Immature natural killer cell (primary cell): ENCODE measurements around the gene PPL. TPM values are rescaled to one million over a fixed set of nuclear protein-coding genes. Genes with fewer than 3 reads are reported as not detected.
"Not testable (repeated sequence)": the region's sequence is repeated elsewhere in the genome, so short reads cannot be mapped to it uniquely, and the experiment has no call there.

Source experiments
- DNase-seq, 3 donors: peaks; one replicate each; pipeline ENCODE4 v3.0.0; 2022; ENCODE audit warnings: mixed read lengths in 1 of 3
- H3K27ac Mint-ChIP-seq, 6 donors: one replicate each; pipeline ENCODE4 v1.8.0; 2020; ENCODE audit warnings: mixed read lengths in 6 of 6, mild to moderate bottlenecking in 5 of 6, inconsistent platforms in 4 of 6, moderate library complexity in 3 of 6
- H3K27me3 Mint-ChIP-seq, 3 donors: one replicate each; pipeline ENCODE4 v1.8.0; 2020 to 2021; ENCODE audit warnings: low read depth in 3 of 3, mild to moderate bottlenecking in 3 of 3, mixed read lengths in 3 of 3, moderate library complexity in 3 of 3, inconsistent platforms in 1 of 3
- H3K36me3 Mint-ChIP-seq, 3 donors: one replicate each; pipeline ENCODE4 v1.8.0; 2020; ENCODE audit warnings: mixed read lengths in 3 of 3, inconsistent platforms in 2 of 3, mild to moderate bottlenecking in 2 of 3
- H3K4me1 Mint-ChIP-seq, 2 donors: one replicate each; pipeline ENCODE4 v1.8.0; 2020; ENCODE audit warnings: inconsistent platforms in 2 of 2, mild to moderate bottlenecking in 2 of 2, mixed read lengths in 2 of 2, moderate library complexity in 1 of 2
- H3K4me3 Mint-ChIP-seq, 5 donors: one replicate each; pipeline ENCODE4 v1.8.0; 2020; ENCODE audit warnings: mild to moderate bottlenecking in 5 of 5, mixed read lengths in 5 of 5, inconsistent platforms in 3 of 5, moderate library complexity in 3 of 5
- H3K9me3 Mint-ChIP-seq, 6 donors: one replicate each; pipeline ENCODE4 v1.8.0; 2020; ENCODE audit warnings: mild to moderate bottlenecking in 6 of 6, mixed read lengths in 6 of 6, inconsistent platforms in 4 of 6, moderate library complexity in 3 of 6
- polyA plus RNA-seq, 3 donors: library from polyadenylated mRNA; unstranded; fragments of 300-500 nt; fragmentation: Illumina TruSeq; gene quantifications; one replicate each; pipeline ENCODE4 v1.2.3, GENCODE V29; 2021

Gene PPL
- polyA plus RNA-seq, 3 donors from 2014 or later: 0.03 to 0.43 TPM; not detected in 1

DNA sequence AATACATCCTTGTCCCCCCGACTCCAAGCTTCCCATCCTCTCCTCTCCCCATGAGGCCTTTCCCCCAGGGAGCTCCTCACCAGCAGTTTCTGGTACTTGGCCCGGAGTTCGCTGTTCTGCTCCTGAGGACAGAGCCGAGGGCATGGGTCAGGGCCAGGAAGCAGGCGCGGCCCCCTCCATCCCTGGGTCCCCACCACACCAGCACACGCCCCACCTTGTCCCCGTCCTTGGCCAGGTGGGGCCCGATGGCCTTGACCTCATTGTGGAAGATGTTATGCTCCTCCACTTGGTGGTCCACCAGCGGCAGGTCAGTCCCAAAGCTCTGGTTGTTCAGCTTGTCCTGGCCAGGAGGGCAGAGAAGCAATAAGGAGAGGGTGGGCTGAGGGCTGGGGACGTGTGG, 36.2 kb downstream of the PPL start:
- Mint-ChIP-seq H3K9me3 (no peaks in the 10 kb centered on the region), H3K27me3 (peaks cover 4 to 19% (median 5%) of the 10 kb centered on the region in 3 donors), H3K27ac (peak overlapping the region in 1 of 6 donors; percentile 69), H3K4me3 (no peak overlapping the region), H3K36me3 (no peaks in the 10 kb centered on the region), H3K4me1 (no peaks in the 10 kb centered on the region)
- no peak for DNase-seq

DNA sequence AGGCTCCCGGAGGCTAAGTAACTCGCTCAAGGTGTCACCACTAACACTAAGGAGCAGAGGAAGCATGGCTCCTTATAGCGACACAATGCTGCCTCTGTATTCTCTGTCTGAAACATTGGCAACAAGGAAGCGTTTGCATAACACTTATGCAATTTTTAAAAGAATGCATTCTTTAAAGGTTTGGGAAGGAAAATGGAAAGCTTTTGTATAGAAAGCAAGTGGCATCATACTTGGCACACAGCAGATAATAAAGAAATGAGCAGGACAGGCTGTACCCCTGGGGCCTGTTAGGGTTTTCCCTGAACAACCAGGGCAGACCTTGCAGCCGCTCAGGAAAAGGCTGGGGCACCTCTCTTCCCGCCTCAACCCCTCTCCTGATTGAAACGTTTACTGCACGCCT, 36.9 kb downstream of the PPL start:
- Mint-ChIP-seq H3K27me3 (peaks cover 3 to 14% (median 5%) of the 10 kb centered on the region in 3 donors), H3K36me3 (no peaks in the 10 kb centered on the region)

DNA sequence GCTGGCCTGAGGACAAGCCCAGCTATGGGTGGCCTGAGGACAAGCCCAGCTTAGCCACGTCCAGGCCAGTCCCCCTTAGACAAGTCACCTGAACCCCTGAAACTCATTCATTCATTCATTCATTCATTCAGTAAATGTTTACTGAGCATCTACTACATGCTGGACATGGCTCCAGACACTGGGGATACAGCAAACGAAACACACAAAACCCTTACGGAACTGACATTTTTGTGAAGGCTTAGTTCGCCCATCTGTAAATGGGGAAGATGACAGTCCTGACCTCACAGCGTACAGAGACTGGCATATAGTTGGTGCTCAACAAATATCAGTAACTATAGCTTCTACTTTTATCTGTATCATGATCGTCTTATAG, 37.5 kb downstream of the PPL start:
- Mint-ChIP-seq H3K27ac (no peak overlapping the region), H3K4me1 (no peaks in the 10 kb centered on the region), H3K27me3 (peaks cover 0 to 14% (median 5%) of the 10 kb centered on the region in 3 donors), H3K36me3 (no peaks in the 10 kb centered on the region), H3K4me3 (no peak overlapping the region), H3K9me3 (no peaks in the 10 kb centered on the region)
- no peak for DNase-seq

More for the DNA sequence above, 36.9 kb downstream of the PPL start:
- no peak for DNase-seq
- no peak overlapping the region for H3K27ac Mint-ChIP-seq
- H3K9me3 Mint-ChIP-seq: no peaks in the 10 kb centered on the region
- H3K4me3 Mint-ChIP-seq: no peak overlapping the region
- H3K4me1 Mint-ChIP-seq: no peaks in the 10 kb centered on the region

DNA sequence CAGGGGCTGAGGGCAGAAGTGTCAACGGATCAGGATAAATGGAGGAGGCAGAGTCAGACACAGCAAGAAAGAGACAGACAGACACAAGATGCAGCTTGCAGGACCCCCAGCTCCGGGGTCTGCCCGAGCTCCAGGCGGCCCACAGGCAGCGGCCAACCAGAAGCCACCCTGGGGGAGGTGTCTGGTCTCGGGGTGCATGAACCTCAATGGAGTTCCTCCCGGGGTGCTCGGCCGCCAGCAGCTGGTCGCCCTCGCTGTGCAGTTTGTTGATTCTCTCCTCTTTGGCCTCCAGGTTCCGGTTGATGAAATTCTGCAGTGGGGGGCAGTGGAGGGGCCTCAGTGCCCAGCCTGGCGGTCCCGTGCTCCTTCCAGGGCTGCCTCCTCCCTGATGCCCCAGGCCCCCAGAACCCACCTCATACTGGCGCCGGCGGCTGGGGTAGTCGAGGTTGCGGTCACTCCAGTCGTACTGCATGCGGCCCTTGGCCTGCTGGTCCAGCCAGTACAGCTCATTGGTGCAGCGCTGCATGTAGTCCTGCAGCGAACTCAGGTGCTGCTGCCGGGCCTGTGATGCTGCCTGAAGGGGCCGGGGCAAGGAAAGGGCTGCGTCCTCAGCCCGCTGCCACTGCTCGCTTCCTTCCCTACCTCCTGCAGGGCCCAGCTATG, 38.0 kb downstream of the PPL start:
- Mint-ChIP-seq H3K27ac (no peak overlapping the region), H3K4me1 (no peaks in the 10 kb centered on the region), H3K36me3 (no peaks in the 10 kb centered on the region), H3K9me3 (no peaks in the 10 kb centered on the region), H3K4me3 (no peak overlapping the region), H3K27me3 (peaks cover 0 to 10% (median 5%) of the 10 kb centered on the region in 3 donors)
- no peak for DNase-seq

DNA sequence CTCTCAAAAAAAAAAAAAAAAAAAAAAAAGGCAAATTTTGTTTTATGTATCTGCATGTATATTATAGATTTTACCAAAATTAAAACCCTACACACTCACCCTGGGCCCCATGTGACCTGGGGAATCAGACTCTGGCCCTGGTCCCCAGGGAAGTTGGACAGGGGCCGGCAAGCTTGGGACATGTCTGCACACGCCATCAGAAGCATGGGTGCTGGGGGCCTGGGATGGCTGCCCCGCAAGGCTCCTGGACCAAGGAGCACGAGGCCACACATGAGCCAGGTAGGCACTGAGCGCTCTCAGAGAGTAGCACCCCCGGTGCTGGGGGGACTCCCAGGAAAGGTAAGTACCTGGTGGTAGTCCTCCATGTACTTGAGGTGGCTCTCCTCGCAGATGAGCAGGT, 39.6 kb downstream of the PPL start:
- DNase-seq: no peak
- H3K27me3 Mint-ChIP-seq: peaks cover 0 to 8% (median 3%) of the 10 kb centered on the region in 3 donors
- no peak overlapping the region for H3K4me3 Mint-ChIP-seq
- no peaks in the 10 kb centered on the region for H3K9me3 Mint-ChIP-seq
- peaks cover 0 to 2% of the 10 kb centered on the region in 2 donors for H3K4me1 Mint-ChIP-seq
- H3K27ac Mint-ChIP-seq: no peak overlapping the region
- no peaks in the 10 kb centered on the region for H3K36me3 Mint-ChIP-seq

DNA sequence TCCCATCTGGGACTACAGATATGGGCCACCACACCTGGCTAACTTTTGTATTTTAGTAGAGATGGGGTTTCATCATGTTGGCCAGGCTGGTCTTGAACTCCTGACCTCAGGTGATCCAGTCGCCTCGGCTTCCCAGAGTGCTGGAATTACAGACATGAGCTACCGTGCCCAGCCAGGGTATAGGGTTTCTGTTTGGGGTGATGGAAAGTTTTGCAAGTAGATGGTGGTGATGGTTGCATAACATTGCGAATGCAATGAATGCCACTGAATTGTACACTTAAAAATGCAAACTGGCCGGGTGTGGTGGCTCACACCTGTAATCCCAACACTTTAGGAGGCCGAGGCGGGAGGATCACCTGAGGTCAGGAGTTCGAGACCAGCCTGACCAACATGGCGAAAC, 40.2 kb downstream of the PPL start:
- not testable (repeated sequence) for H3K27ac Mint-ChIP-seq, H3K27me3 Mint-ChIP-seq, DNase-seq, H3K4me1 Mint-ChIP-seq, H3K9me3 Mint-ChIP-seq, H3K36me3 Mint-ChIP-seq, H3K4me3 Mint-ChIP-seq

DNA sequence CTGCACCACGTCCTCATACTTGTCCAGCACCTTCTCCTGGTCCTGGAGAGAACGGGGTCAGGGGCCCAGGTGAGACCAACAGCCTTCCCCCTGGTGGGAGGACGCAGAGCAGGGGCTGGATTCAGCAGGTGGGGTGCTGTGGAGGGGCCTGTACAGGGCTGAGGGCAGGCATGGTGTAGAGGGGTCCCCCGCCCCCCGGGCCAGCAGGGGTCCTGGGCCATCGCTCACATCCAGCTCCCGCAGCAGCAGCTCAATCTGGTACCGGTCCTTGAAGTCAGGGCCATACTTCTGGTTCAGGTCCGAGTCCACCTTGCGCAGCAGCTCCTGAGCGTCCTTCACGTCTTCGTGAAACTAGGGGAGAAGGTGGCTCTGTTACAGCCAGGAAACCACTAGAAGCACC, 41.6 kb downstream of the PPL start:
- Mint-ChIP-seq H3K27ac (no peak overlapping the region), H3K27me3 (peaks cover 0 to 8% (median 2%) of the 10 kb centered on the region in 3 donors), H3K4me3 (no peak overlapping the region), H3K36me3 (no peaks in the 10 kb centered on the region), H3K9me3 (no peaks in the 10 kb centered on the region), H3K4me1 (peaks cover 0 to 2% of the 10 kb centered on the region in 2 donors)
- DNase-seq: no peak

DNA sequence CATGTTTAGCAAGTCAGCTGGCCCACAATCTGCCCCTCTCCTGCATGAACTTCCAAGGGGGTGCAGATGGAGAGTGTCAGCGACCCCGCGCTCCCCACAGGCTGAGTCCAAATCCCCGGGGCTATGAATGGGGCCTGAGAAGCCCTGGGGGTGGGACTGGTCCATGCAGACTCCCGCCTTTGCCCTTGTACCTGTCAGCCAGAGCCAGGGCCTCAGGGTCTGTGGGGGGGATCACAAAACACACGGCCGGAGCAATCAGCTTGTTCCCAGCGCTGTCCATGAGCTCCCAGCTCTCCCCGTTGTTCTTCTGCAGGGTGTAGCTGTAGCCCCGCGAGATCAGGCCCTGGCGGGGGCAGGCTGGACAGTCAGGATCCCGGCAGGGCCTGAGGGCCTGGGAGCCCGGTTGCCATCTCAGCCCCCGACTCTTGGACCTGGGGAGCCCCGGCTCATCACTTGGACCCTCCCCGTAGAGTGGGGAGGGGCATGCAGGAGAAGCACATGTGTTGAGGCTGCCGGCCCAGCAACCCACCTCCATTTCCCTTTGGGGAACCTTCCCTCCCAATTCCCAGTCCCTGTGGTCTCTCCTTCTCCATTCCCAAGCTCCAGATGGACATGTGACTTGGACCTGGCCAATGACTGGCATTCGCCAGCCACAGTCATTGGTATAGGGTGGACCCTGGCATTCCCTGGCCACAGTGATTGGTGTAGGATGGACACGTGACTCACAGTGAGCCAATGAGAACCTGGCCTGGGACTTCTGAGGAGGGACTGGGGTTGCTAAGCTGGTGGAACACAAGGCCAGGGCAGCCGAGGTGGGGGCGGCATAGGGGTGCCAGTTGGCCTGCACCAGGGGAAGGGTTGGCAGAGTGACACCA, 42.4 kb downstream of the PPL start:
- H3K36me3 Mint-ChIP-seq: no peaks in the 10 kb centered on the region
- H3K27me3 Mint-ChIP-seq: peaks cover 0 to 8% (median 2%) of the 10 kb centered on the region in 3 donors
- H3K9me3 Mint-ChIP-seq: no peaks in the 10 kb centered on the region
- no peak overlapping the region for H3K4me3 Mint-ChIP-seq
- H3K4me1 Mint-ChIP-seq: peaks cover 0 to 2% of the 10 kb centered on the region in 2 donors
- H3K27ac Mint-ChIP-seq: no peak overlapping the region
- no peak for DNase-seq

DNA sequence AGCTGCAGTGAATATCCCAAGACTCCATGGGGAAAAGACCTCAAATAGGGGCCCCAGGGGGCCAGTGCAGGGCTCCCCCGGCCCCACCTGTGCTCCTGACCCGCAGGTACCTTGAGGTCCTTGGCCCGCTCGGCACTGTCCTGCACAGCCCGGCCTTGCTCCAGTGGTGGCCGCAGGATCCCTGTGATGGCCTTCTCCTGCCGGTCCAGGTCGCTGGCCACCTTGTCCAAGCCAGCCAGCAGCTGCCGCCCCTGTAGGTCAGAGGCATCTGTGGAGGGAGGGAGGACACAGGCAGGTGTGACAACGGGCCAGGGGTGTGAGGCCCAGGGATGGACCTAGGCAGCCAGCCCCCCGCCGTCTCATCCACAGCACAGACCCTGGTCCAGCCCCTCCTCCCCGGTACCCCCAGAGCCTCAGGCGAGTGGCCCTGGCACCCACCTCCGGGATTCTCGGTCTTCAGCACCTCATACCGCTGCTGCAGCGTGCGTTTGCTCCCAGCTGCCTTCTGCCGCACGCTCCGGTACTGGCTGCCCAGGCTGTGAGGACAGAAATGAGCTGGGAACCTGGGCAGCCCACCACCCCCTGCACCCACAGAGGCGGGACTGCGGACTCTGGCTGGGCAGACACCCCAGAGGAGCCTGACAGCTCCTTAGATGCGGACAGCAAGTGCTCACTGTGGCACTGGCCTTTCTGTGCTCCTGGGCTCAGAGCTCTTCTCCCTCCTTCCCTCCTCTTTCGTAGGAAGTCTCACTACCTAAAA, 43.7 kb downstream of the PPL start:
- no peak overlapping the region for H3K4me3 Mint-ChIP-seq
- no peak overlapping the region for H3K27ac Mint-ChIP-seq
- H3K36me3 Mint-ChIP-seq: no peaks in the 10 kb centered on the region
- H3K4me1 Mint-ChIP-seq: peaks cover 0 to 2% of the 10 kb centered on the region in 2 donors
- peaks cover 0 to 6% (median 2%) of the 10 kb centered on the region in 3 donors for H3K27me3 Mint-ChIP-seq
- no peak for DNase-seq
- no peaks in the 10 kb centered on the region for H3K9me3 Mint-ChIP-seq

DNA sequence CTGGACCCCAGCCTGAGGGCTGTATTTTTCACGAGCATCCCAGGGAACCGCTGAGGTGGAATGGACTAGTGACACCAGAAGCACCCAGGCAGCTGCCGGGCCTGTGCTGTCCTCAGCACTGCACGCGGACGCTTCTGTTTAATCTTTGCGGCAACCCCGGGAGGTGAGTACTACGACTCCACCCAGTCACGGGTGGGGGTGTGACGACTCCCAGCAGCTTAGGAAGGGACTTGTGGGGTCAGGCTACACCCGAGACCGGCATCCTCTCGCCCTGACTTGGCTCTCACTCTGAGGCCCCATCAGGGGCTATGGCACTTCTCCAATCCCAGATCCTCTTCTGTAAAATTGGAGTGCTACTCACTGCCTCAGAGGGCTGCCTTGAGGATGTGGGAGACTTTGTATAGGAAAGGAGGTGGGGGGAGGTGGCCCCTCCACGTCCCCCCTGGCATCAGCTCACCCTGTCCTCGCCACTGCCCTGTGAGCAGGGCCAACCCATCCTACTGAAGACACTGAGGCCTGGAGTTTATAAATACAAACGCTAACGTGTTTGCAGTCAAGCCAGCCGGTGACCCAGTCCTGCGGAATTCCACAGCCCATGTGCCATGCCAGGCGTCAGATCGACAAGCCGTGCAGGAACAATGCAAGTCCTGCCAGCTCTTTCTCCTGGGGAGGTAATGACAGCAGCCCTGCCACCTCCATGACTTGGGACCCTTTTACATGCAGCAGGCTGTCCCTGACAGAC, 44.4 kb downstream of the PPL start:
- H3K36me3 Mint-ChIP-seq: no peaks in the 10 kb centered on the region
- no peak for DNase-seq
- H3K4me3 Mint-ChIP-seq: no peak overlapping the region
- peaks cover 0 to 2% of the 10 kb centered on the region in 2 donors for H3K4me1 Mint-ChIP-seq
- H3K27me3 Mint-ChIP-seq: peaks cover 0 to 4% (median 1%) of the 10 kb centered on the region in 3 donors
- H3K9me3 Mint-ChIP-seq: no peaks in the 10 kb centered on the region
- H3K27ac Mint-ChIP-seq: no peak overlapping the region

DNA sequence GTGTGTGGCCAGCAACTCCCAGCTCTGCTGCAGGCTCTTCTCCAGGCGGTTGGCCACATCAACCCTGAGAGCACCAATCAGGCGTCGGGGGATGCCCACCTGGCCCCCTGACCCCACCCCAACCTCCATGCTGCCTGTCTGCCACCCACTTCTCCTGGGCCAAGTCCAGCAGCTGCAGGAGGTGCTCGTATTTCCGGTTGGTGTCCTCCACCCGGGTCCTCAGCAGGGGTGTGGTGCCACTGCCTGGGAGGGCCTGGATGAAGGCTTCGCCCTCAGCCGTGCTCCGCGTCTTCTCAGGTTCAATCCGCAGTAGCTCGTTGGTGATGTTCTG, 45.1 kb downstream of the PPL start:
- DNase-seq: no peak
- Mint-ChIP-seq H3K36me3 (no peaks in the 10 kb centered on the region), H3K27ac (no peak overlapping the region), H3K4me1 (peaks cover 0 to 2% of the 10 kb centered on the region in 2 donors), H3K9me3 (no peaks in the 10 kb centered on the region), H3K27me3 (peaks cover 0 to 4% (median 1%) of the 10 kb centered on the region in 3 donors), H3K4me3 (no peak overlapping the region)

DNA sequence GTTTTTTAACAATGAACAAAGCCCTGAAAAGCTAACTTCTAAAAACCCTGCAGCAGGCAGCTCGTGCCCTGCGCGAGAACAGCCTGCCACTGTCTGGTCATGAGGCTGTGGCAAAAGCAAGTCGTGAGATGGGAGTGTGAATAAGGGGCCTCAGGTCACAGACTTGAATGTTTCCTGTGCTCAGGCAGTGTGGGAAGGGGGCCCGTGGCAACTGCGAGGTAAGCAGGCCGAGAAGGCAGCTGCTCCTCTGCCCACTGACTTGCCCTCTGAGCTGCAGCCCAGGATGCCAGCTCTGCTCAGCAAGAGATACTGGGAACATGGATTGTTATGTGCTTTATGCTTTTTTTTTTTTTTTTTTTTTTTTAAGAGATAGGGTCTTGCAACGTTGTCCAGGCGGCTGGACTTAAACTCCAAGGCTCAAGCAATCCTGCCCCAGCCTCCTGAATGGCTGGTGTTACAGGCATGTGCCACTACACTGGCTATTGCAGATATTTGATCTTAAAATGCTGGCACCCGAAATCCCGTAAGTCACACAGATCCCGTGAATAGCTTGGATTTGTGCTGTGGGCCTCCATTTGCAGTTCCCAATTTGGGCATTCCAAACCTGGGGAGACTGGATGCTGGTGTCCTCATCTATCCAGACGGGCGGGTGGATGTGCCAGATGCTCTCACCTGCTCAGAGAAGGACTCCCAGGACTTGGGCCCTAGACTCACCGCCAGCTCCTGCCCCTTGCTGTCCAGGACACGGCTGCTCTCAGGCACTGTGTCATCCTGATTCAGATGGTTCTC, 45.7 kb downstream of the PPL start:
- no peak for DNase-seq
- no peaks in the 10 kb centered on the region for H3K9me3 Mint-ChIP-seq
- peaks cover 0 to 2% of the 10 kb centered on the region in 2 donors for H3K4me1 Mint-ChIP-seq
- peak overlapping the region in 1 of 6 donors; percentile 30 for H3K27ac Mint-ChIP-seq
- H3K27me3 Mint-ChIP-seq: peaks cover 0 to 3% (median 1%) of the 10 kb centered on the region in 3 donors
- no peak overlapping the region for H3K4me3 Mint-ChIP-seq
- peaks cover 0 to 3% (median 0%) of the 10 kb centered on the region in 3 donors for H3K36me3 Mint-ChIP-seq

DNA sequence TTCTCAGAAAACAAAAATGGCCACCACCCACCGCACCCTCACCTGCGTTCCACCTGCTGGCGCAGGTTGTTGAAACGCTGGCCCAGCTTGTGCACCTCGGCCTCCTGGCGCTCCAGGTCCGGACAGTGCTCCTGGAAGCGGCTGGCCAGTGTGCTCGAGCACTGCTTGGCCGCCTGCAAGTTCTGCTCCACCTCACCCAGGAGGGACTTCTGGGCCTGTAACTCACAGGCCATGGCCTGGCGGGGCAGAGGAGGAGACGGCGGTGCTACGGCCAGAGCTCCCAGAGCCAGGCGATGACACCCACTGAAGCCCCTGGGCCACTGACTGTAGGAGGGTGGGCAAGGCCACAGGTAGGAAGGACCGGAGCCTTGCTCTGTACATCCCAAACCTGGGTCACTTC, 46.3 kb downstream of the PPL start:
- H3K27me3 Mint-ChIP-seq: peaks cover 0 to 1% (median 0%) of the 10 kb centered on the region in 3 donors
- H3K36me3 Mint-ChIP-seq: peaks cover 0 to 9% (median 3%) of the 10 kb centered on the region in 3 donors
- H3K9me3 Mint-ChIP-seq: no peaks in the 10 kb centered on the region

More for the DNA sequence above, 46.3 kb downstream of the PPL start:
- H3K4me1 Mint-ChIP-seq: peaks cover 0 to 4% of the 10 kb centered on the region in 2 donors
- DNase-seq: no peak
- no peak overlapping the region for H3K4me3 Mint-ChIP-seq
- H3K27ac Mint-ChIP-seq: peak overlapping the region in 1 of 6 donors; percentile 30
